Posterior cingulate gyrus (tissue), 11 donors: ENCODE data around the gene ANO7.

Experiments used
- DNase-seq, 10 donors: peaks; one replicate each; pipeline versions ENCODE4 v3.0.0 to v3.0.0-alpha.2; 2020 to 2021; ENCODE audit warnings: mixed read lengths in 3 of 10
- intact Hi-C: fragments of 100-400 bp; cut with DNase I; formaldehyde crosslinking; loops from one replicate; pipeline ENCODE4 v1.15.1; 2023

ANO7 gene

DNA sequence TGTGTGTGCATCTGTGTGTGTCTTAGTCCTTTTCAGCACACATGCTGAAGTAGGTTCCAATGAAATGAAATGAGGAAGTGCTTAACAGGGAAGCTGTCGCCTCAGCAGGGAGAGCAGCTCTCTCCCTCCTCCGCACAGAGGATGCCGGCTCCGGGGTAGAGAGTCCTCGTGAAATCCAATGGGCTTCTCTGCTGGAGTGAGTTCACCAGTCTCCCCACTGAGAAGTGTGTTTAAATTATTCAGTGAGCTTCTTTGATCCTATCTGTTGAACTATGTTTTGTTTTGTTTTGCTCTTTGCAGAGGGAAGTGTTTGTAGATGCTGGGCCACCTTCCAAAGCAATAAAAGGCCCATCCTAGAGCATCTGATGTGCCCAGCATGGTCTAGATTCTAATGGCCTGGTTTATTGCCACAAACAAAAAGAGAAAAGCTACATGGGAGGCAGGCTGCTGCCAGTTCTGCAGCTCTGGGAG, 31.5 kb upstream of the ANO7 start:
- peak in 8 of 10 donors; percentile 41 to 93 (median 62) for DNase-seq
- intact Hi-C loops, result loop anchor here (10.0 kb wide), 1 partner anchor 78 kb away; no protein-coding TSS in a partner anchor

DNA sequence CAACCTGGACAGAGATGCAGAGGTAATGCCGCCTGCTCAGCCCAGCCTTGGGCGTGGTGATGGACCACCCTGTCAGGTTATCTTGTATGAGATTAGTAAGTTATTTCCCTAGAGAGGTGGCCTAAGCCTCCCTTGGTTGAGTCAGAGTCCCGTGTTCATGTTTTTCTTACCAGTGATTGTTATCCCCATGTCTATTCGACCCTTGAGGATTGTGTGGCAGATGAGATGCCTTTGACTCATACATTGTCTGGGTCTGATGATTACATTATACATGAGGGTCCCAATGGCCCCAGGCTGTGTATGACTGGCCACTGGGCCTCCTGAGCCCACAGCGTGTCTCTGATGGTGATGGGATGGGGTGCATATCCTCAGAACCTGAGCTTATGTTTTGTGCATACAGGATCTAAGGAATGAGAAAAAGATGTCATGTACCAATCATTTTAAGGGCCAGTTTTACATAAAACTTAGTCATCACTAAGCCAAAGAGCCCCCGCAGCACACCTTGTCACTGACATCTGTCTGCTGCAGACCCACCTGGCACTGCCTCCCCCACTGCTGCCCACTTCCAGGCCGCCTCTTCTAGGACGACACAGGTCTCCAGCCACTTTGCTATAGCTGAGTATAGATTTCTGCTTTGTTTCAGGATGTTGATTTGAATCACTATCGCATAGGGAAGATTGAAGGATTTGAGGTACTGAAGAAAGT, 30.5 kb upstream of the ANO7 start:
- intact Hi-C loops, result loop anchor here (10.0 kb wide), 1 partner anchor 77 kb away; no protein-coding TSS in a partner anchor

DNA sequence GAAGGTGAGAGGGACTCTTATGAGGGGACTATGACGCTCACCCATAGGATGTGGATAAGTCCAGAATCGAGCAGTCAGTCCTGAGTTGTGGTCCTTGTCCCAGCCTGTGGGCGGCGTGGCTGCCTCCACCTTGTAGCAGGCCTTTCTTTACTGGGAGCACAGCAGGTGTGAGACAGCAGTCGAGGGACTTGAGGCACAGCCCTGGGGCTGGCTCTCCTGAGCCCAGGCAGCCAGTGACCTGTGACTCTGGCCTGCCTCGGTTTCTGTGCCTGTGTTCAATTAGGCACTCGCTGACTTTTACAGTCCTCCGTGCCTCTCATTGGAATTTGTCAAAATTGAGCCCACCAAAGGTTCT, 30.0 kb upstream of the ANO7 start:
- peak in 2 of 10 donors; percentile 52 to 66 for DNase-seq
- intact Hi-C loops, result loop anchor here (10.0 kb wide), 1 partner anchor 76 kb away; no protein-coding TSS in a partner anchor

More for the DNA sequence above, 30.5 kb upstream of the ANO7 start:
- peak in 2 of 10 donors; percentile 5 to 59 for DNase-seq

DNA sequence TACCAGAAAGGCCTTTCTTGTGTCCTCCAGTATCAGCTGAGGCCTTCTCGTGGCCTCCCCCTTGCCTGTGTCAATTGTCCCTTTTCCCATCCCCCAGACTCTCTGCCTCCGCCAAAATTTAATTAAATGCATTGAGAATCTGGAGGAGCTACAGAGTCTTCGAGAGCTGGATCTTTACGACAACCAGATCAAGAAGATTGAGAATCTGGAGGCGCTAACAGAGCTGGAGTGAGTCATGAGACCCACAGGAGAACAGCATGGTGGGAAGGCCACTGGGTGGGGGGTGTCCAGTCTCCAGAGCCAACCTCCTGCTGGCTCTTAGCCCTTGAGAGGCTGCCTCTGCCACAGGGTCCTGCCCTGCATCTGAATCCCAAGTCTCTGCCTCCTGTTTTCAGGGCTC, 29.4 kb upstream of the ANO7 start:
- DNase-seq, result peak in 2 of 10 donors; percentile 44 to 60
- intact Hi-C loops, result loop anchor here (10.0 kb wide), 1 partner anchor 76 kb away; no protein-coding TSS in a partner anchor

DNA sequence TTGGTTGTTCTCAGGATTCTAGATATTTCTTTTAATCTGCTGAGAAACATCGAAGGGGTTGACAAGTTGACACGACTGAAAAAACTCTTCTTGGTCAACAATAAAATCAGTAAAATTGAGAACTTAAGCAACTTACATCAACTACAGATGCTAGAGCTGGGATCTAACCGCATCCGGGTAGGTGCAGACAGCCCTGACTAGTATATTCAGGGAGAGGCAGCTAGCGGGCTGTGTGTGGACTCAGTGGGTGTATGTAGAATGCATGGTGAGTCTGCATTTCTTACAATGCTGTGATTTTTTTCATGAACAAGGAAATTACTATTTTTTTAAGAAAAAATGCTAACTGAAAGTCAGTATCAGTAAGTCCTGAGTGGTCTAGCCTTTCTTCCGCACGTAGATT, 28.2 kb upstream of the ANO7 start:
- peak in 2 of 10 donors; percentile 6 to 18 for DNase-seq
- intact Hi-C loops, result no loop called here

DNA sequence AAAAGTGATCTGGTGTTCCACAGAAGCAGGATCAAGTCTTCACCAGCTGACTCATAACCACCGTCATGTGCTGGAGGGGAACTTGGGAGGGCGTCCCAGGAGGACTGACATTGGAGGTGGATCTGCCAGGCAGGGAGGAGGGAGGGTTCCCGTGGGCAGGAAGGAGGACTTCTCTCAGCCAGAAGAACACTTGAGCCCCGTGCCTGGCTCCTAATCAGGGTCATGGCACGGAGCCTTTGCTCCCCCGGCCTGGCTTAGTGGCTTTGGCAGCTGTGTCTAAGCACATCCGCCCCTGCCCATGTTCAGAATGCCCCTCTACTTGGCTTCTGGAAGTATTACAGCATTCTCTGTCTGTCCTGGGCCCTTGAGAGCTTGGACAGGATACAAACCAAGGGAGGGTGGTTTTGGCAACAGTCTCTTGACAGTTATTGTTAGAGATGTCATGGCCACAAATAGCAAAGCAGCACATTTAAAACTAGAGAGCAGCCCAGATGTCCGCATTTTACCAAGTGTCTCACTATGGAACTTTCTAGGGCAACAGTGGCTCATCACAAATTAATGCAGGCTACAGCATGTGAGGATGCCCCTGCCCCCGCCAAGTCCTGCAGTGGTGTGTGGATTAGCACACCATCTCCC, 26.7 kb upstream of the ANO7 start:
- peak in 9 of 10 donors; percentile 33 to 94 (median 69) for DNase-seq
- intact Hi-C loops, result no loop called here

DNA sequence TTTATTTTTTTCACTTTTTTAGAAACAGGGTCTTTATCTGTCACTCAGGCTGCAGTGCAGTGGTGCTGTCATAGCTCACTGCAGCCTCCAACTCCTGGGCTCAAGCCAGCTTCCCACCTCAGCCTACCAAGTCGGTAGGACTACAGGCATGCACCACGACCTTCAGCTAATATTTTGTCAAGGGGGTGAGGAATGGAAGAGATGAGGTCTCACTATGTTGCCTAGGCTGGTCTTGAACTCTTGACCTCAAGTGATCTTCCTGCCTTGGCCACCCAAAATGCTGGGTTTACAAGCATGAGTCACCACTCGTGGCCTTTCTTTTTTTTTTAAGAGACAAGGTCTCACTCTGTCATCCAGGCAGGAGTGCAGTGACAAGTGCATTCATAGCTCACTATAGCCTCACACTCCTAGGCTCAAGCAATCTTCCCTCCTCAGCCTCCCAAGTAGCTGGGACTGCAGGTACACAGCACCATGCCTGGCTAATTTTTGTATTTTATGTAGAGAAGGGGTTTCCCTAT, 24.8 kb upstream of the ANO7 start:
- intact Hi-C loops, result no loop called here
- peak in 3 of 10 donors; percentile 8 to 37 (median 31) for DNase-seq

DNA sequence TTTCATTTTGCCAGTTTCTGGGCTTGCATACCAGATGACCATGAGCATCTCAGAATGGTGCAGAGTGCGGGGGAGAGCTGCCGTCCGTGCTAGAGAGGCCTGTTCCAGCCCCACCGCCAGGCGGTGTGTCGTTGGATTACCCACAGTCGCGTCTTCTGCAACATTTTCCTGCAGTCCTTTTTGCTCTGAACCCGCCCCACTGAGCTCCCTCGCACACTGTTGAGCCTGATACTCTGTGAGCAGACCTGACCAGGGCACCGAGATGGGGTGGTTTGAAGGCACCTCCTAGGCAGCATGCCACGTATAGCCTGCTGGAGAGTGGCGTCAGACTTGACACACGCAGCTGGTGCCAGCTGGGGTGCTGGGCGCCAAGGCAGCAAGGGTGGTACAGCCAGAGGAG, 20.1 kb upstream of the ANO7 start:
- peak in 1 of 10 donors; percentile 62 for DNase-seq
- intact Hi-C loops, result no loop called here

DNA sequence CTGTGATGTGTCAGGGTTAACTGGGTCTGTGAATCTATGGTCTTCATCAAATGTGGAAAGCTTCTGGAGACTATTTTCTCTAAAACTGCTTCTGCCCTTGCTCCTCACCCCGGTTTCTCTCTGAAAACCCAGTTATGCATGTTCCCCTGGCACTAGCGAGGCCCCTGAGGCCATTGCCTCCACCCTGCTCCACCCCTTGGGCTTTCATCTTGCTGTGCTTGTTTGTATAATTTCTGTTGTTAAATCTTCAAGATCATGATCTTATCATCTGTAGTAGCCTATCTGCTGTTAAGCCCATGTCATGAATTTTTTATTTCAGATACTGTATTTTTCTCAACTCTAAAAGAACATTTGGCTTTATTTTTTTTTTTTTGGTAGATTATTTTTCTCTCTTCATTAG, 14.9 kb upstream of the ANO7 start:
- intact Hi-C loops, result no loop called here
- DNase-seq, result peak in 2 of 10 donors; percentile 3 to 27

DNA sequence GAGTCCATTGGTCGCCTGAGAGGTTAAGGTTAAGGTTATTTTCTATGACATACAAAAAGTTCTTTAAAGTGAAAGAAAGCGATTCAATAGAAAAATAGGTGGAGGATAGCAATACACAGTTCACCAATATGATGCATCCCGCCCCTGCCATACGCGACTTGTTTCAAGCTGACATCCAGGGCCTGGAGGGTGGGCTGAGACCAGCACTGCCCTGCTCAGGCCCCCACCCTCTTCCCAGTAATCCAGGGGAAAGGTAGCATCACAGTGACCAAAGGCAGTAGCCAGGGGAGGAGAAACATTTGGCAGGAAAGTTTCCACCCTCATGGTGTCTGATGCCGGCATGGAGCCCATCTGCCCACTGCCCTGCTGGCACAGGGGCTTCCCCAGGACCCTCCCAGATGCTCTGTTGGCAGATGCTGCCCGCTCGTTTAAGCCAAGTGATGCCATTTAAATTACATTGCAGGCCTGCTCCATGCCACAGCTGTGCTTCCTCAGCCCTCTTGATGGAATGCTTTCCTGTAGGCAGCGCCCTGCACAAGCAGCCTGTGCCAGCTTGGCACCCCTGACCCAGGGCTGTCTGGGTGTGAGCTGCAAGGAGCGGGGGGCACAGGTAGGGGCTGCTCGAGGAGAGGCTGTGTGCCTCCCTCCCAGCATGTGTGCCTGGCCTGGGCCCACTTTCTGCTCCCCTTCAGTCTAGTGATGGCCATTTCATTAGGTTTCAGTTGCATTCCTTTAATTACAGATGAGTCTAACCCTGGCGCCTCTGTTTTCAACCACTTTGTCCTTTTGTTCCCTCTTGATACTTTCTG, 10.7 kb upstream of the ANO7 start:
- peak in 3 of 10 donors; percentile 28 to 55 (median 50) for DNase-seq
- intact Hi-C loops, result no loop called here

DNA sequence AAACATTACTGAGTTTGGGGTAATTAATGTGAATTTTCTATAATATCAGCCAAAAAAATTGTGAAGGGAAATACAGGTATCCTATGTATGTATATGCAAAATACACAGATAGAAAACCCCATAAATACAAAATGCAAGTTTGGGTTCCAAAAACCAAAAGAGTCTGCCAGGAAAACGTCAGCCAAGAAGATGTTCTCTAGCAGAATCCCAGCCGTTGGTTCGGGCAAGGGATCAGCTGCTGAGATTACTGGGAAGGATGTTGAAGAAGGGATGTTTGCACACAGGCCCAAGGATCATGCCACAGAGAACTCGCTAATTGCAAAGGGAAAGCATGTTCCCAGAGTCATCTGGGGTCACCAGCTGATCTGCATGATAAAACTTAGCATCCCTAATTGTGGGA, 9.5 kb upstream of the ANO7 start:
- DNase-seq, result peak in 2 of 10 donors; percentile 5 to 19
- intact Hi-C loops, result no loop called here

DNA sequence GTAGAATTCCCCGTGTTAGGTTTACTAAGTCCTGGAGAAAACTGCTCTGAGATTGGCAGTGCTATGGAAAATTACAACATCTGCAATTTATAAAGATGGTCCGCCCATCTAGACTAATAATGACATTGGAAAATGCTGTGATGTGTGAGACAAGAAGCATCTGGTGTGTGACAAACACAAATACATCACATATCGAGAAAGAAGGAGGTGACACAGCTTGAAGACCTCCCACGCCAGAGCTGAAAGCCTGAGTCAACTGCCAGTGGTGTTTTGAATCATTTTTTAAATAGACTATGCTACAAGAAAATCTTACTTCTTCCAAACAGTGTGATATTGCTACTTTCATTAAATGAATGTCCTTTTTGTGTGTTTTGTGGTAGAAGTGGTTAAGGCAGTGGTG, 8.6 kb upstream of the ANO7 start:
- DNase-seq, result peak in 3 of 10 donors; percentile 19 to 65 (median 57)
- intact Hi-C loops, result no loop called here

DNA sequence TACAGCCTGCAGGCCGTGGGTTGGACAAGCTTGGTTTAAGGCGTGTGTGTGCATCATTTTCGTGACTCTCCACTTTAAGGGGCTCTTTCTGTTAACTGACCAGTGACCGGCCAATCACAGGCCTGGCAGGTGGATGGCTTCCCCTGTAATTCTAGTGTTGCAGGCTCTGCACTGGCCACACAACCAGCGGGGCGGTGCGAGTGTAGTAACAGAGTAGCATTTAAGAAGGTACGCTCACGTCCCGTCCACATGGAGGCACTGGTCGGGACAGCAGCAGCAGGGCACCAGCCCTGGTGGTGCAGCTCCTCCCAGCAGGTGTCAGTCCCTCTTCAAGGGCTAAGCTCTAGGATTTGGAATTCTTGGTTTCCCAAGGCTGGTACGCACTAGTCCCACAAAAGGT, 8.0 kb upstream of the ANO7 start:
- intact Hi-C loops, result no loop called here
- peak in 2 of 10 donors; percentile 73 to 74 for DNase-seq

DNA sequence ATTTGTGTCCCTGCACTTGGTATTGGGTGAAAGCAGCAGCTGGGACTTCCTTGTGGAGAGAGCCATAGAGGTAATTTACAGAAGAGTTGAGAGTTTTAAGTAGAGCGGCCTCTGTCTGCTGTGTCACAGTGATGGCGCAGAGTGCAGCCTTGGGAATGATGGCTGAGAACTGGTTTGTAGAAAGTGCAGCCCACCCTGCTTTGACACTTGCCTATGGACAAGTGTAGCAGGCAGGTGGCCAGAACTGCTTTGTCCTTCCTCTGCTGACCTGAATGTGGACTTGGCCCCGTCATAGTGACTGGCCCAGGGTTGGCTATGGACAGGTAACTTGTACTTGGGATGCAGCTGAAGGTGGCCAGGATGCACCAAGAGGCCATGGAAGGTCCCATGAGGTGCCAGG, 6.4 kb upstream of the ANO7 start:
- intact Hi-C loops, result no loop called here
- DNase-seq, result peak in 1 of 10 donors; percentile 49

DNA sequence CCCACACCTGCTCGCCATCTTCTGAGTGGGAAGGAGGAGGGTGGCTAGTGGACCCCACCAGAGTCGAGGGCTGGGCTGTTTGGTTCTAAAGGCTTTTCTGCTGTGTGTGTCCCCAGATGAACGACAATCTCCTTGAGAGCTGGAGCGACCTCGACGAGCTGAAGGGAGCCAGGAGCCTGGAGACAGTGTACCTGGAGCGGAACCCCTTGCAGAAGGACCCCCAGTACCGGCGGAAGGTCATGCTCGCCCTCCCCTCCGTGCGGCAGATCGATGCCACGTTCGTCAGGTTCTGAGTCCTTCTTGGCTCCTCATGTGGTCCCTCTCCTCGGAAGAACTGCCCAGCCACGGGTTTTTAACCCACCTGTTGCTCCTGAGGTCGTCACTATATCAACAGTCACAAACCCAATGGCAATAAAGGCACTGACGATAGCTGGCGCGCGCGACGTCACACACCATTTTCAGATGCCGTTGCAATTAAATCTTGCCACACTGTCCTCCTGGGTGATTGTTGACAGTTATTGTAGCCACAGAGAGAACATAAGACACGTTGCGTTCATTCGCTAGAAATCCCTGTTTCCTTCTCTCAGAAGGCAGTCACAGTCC, 5.8 kb upstream of the ANO7 start:
- DNase-seq, result peak in 3 of 10 donors; percentile 43 to 64 (median 59)
- intact Hi-C loops, result no loop called here

DNA sequence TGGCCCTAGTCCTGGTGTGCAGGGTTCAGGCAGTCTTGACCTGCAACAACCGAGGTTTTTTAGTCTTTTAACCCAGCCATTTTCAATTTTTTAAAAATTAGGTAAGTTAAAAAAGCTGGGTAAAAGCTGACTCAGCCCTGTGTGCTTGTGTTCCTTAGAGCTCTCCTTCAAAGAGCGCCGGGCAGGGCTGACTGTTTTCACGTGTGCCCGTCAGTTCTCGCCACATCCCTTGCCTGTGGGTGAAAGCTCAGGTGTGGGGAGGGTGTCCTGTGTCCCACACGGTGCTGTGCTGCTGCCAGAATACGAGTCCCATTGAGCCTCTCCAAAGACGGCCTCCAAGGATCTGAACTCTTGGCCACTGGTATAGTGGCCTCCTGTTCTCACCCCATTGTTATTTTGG, 5.3 kb upstream of the ANO7 start:
- intact Hi-C loops, result no loop called here
- DNase-seq, result peak in 3 of 10 donors; percentile 8 to 42 (median 31)

DNA sequence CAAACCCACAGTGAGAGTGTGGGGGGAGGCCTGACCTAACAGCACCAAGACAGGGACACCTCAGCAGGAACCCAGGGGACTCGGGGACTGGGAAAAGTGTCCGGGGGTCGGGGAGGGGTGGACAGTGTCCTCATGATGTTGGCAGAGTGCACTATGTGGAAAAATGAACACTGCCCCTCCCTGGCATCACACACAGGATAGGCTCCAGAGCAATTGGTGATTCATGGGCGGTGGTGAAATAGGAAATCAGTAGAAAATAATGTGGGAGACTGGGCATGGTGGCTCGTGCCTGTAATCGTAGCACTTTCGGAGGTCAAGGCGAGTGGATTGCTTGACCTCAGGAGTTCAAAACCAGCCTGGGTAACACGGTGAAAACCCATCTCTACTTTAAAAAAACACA, 3.6 kb upstream of the ANO7 start:
- peak in 2 of 10 donors; percentile 40 to 53 for DNase-seq
- intact Hi-C loops, result no loop called here

DNA sequence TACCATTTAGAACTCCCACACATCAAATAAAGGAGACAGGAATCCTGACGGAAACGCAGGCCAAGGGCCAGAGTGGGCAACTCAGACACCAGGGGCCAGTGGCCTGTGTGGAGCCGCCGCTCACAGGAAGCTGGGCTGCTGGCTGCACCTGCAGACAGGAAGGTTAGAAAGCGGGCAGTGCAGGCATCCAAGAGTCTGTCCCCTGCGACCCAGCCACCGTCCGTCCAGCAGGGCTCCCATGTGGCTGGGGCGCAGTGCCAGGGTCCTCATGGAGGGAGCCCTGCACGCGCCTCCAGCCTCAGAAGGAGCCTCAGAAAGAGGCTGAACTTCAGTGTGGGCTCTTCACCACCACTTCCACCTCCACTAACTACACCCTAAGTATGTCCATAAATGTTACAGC, 2.5 kb upstream of the ANO7 start:
- intact Hi-C loops, result no loop called here
- peak in 3 of 10 donors; percentile 57 to 70 (median 66) for DNase-seq

DNA sequence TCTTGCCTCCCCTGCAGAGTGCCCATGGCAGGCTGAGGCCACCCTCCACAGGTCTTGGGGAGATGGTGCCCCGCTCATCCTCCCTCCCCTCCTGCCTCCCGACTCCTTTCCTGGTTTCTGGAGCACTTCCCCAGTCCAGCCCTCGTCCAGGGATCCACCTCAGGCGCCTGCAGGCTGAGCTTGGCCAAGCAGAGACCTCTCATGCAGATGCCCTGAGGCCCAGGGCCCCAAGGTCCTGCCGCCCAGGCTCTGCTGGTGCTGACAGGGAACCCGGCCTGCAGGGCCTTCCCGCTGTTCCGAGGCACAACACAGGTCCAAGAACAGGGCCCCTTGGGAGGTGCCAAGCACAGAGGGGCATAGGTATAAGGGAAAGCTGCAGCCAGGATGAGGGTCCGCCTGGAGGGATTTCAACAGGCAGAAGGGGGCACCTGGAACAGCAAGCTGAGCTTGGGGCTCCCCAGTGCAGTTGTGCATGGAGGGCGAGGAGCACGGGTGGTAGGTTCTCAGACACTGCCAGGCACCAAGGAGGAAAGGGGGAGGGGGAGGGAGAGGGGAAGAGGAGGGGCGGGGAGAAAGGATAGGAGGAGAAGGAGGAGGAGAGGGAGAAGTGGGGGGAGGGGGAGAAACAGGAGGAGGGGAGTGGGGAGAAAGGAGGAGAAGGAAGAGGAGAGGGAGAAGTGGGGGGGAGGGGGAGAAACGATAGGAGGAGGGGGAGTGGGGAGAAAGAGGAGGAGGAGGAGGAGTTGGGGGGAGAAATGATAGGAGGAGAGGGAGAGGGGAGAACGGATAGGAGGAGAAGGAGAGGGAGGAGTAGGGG, 1.2 kb upstream of the ANO7 start:
- intact Hi-C loops, result no loop called here
- DNase-seq, result peak in 3 of 10 donors; percentile 33 to 77 (median 39)
